GM20000 (cell line): ENCODE results near the gene COX6B2.

ENCODE experiments used
- DNase-seq: peaks from one replicate; pipeline ENCODE4 v3.0.0; 2012; ENCODE audit warnings: low spot score
- CTCF ChIP-seq: IDR thresholded peaks from 2 replicates; pipeline ENCODE4 v1.5.1; 2012; ENCODE audit warnings: mild to moderate bottlenecking, control low read depth; ENCODE audit errors: extremely low read depth, missing control alignments

Gene COX6B2

GRCh38 chr19:55379174-55379573, 24.7 kb upstream of the COX6B2 start:
- no peak for DNase-seq
- TF ChIP-seq CTCF = no peak

GRCh38 chr19:55377356-55378131, 23.0 kb upstream of the COX6B2 start:
- TF ChIP-seq CTCF = no peak
- no peak for DNase-seq

- no peak for TF ChIP-seq CTCF
- no peak for DNase-seq
Measured at GRCh38 chr19:55376241-55376933, 21.9 kb upstream of the COX6B2 start, which contains the start of gene TMEM190. TMEM190 (plus strand) TSS chr19:55376826; CDS start chr19:55376854, 28 bp downstream.

GRCh38 chr19:55373993-55374757, 19.7 kb upstream of the COX6B2 start:
- no peak for TF ChIP-seq CTCF
- DNase-seq = no peak

GRCh38 chr19:55373306-55373992, 18.9 kb upstream of the COX6B2 start:
- DNase-seq = no peak
- TF ChIP-seq CTCF = no peak

GRCh38 chr19:55372316-55373081, 18.0 kb upstream of the COX6B2 start:
- no peak for DNase-seq
- no peak for TF ChIP-seq CTCF
